HG02884 (cell line): ENCODE data around the gene METTL22.

Experiments used
- ATAC-seq: cut with Tn5 transposase; IDR thresholded peaks from one replicate; pipeline ENCODE4 v1.9.1; 2021; ENCODE audit warnings: mild to moderate bottlenecking, moderate library complexity; ENCODE audit not compliant: unreplicated experiment

METTL22 gene

GRCh38 chr16:8591451-8591850 is 30.0 kb upstream of the METTL22 start:
- ATAC-seq: no peak

- no peak for ATAC-seq
Measured at GRCh38 chr16:8594149-8594666, 27.3 kb upstream of the METTL22 start.

DNA sequence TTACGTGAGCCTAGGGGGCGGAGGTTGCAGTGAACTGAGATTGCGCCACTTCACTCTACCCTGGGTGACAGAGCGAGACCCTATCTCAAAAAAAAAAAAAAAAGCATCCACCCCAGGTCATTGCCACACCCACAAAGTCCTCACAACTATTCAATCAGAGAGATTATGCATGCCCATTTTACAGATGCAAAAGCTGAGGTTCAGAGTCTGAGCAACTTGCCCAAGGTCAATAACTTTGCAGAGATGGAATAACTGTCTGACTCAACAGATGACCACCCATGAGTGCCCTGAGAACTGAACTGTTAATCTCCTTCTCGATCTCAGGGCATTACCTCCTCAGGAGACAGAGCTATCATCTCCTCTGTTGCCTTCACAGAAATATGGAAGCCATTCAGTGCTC is 25.7 kb upstream of the METTL22 start:
- no peak for ATAC-seq

DNA sequence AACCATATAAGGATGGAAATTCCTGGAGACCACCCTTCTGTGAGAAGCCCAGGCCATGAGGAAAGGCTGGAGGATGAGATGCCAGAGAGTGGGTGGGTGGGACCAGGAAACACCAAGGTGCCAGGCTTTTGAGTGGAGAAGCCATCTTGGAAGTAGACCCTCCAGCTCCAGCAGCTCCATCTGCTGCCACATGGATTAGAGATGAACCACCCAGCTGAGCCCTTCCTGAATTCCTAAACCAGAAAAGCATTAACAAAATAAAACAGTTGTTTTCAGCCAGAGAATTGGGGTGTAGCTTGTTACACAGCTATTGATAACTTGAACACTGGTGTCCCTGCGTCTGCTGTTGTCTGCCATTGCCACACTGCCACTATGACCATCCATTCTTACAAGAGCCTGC is 24.9 kb upstream of the METTL22 start:
- no peak for ATAC-seq

- ATAC-seq: no peak
Measured at GRCh38 chr16:8600144-8600775, 21.2 kb upstream of the METTL22 start.

GRCh38 chr16:8605554-8605953 is 15.9 kb upstream of the METTL22 start:
- ATAC-seq: no peak

GRCh38 chr16:8607214-8607613 is 14.3 kb upstream of the METTL22 start:
- no peak for ATAC-seq

DNA sequence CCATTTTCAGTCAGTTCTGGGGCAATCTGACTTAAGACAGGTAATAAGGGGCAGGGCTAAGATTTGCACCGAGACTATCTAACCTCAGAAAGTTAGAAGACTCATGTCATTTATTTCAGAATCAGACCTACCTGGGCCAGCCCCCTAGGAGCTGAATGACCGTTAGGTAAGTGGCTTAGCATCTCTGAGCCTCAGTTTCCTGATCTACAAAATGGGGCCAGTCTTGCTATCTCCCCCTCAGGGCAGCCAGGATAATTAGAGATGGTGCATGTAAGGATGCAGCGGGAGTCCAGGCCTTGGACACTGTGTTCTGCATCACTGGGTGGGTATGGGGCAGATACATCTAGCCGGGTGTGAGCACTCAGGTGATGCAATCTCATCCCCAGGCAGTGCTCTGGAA is 10.4 kb upstream of the METTL22 start:
- no peak for ATAC-seq

DNA sequence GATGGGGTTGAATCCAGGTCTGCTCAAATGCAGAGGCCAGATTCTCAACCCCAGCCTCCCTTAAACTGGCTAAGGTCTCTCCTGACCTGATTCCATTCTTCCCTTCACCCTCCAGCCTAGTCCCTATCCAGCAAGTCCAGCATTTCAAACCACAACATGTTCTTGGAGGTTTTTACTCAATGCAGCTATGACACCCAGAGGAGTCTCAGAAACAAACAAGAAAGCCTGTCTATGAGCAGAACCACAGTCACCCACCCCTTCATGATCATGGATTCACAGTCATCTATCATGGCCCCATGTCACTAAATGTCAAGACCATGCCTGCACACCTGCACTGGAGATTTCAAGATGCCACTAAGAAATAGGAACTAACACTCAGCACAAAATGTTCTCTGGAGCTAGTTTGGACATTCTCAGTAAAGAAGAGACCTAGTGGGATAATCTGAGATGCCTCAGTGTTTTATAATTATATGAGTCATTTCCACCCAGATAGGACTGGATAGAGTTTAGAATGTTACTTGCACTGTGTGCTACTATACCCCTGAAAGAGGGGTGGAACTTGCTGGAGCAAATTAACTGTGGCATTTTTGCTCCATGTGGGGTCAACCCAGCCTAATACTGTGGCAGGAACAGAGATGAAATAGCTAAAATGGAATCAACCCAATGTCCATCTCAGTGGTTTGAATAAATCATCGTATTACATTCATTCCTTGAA is 9.5 kb upstream of the METTL22 start:
- no peak for ATAC-seq

DNA sequence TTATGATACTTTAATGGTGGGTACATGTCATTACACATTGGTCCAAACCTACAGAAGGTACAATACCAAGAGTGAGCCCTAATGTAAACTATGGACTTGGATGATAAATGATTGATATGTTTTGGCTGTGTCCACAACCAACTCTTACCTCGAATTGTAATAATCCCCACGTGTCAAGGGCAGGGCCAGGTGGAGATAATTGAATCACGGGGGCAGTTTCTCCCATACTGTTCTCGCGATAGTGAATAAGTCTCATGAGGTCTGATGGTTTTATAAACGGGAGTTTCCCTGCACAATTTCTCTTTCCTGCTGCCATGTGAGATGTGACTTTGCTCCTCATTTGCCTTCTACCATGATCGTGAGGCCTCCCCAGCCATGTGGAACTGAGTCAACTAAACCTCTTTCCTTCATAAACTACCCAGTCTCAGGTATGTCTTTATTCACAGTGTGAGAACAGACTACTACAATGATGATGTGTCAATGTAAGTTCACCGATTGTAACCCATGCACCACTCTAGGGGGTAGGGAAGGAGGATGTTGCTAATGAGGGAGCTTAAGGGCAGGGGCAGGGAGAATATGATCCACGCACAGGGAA is 7.0 kb upstream of the METTL22 start:
- ATAC-seq: no peak

- no peak for ATAC-seq
Measured at GRCh38 chr16:8619671-8620370, 1.7 kb upstream of the METTL22 start.

- ATAC-seq: no peak
Measured at GRCh38 chr16:8620535-8620934, 963 bp upstream of the METTL22 start.

GRCh38 chr16:8621222-8621571 is 301 bp upstream of the METTL22 start:
- ATAC-seq: no peak

DNA sequence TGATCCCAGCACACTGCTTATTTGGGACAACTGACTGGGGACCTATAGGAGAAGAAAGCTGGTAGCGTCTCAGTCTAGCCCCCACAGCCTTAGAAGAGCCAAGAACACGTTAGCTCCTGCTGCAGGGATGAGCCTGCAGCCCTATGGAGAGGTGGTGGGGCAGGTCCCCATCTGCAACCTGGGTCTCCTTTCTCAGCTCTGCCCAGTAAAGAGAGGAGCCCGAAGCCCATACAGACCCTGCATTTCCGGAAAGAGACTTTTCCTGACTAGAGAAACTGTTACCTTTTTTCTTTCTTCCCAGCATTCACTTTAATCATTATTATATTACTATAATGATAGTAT is 788 bp downstream of the METTL22 start:
- peak; percentile 19 for ATAC-seq

DNA sequence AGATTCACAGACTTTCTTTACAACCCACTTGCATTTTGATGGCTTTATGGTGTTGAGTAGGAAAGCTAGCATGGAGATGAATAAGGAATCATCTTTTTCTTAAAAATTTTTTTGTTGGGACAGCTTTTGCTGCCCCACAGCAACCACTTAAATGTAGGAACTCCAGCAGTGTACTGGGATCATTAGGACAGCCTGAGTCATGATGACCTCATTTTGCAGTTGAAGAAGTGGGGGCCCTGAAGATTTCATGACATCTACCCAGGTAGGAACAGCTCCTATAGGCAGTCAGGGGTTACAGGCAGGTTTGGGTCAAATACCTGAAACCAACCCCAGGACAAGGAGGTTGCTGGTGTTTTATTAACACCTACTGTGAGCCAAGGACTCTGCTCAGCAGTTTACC is 2.1 kb downstream of the METTL22 start:
- no peak for ATAC-seq

DNA sequence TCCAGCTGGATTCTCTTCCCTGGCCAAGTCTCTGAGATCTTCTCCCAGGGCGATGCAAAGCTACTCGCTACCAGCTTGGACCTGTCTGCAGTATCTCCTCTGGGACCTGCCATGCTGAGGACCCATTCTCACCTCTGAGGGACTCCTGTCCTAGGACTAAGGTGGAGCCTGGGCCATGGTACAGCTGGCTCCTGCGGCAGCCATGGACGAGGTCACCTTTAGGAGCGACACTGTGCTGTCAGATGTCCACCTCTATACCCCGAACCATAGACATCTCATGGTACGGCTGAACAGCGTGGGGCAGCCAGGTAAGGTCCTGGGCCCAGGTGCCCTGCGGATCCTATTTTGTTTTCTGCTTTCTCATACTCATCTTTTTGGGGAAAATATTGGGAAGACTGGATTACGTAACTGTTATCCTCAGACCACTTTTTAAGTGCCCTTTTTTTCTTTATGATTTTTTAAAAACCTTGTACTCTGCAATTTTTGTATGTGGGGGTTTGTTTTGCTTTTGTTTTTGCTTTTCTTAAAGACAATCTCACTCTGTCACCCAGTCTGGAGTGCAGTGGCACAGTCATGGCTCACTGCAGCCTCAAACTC is 4.1 kb downstream of the METTL22 start:
- no peak for ATAC-seq

DNA sequence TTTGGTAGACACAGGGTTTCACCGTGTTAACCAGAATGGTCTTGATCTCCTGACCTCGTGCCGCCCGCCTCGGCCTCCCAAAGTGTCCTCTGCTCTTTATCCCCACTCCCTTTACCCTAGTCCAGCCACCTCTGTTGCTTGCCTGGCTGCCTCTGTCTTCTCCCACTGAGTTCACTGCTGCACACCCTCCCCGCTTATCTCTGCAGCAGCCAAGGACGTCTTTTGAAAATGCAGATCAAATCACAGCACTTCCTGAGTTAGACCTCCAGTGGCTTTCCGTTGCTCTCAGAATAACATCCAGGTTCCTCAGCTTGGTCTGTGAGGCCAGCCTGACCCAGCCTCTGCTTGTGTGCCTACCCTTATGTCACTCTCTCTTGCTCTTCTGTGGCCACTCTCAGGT is 5.4 kb downstream of the METTL22 start:
- ATAC-seq: no peak

- no peak for ATAC-seq
Measured at GRCh38 chr16:8627456-8627855, 6.0 kb downstream of the METTL22 start.

DNA sequence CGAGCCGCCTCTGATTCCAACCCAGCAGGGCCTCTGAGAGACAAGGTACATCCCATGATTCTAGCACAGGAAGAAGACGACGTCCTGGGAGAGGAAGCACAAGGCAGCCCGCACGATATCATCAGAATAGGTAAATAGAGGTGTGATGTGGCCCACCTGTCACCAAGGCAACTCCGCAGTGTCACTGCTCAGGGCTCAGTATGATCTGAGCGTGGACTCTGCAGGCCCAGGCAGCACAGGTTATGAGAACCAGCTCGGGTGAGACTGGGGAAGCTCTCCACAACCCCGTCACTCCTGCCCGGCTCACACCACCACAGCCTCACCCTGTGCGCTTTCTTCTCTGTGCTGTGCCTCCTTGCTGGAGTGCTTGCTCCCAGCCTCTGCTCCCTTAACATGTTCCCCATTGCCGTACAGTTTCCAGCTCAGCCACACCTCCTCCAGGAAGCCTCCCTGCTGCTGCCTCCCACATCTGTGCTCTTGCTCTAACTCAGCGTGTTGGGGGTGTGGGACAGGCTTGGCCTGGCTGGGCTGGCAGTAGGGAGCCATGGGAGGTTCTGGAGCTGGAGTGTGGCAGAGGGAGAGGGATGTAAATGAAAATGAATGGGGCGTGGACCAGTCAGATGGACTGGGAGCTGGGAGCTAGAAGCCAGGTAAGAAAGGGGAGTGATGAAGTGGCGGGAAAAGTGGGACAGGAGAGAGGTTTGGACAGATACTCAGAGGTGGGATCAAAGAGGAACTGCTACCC is 7.7 kb downstream of the METTL22 start:
- ATAC-seq: no peak

DNA sequence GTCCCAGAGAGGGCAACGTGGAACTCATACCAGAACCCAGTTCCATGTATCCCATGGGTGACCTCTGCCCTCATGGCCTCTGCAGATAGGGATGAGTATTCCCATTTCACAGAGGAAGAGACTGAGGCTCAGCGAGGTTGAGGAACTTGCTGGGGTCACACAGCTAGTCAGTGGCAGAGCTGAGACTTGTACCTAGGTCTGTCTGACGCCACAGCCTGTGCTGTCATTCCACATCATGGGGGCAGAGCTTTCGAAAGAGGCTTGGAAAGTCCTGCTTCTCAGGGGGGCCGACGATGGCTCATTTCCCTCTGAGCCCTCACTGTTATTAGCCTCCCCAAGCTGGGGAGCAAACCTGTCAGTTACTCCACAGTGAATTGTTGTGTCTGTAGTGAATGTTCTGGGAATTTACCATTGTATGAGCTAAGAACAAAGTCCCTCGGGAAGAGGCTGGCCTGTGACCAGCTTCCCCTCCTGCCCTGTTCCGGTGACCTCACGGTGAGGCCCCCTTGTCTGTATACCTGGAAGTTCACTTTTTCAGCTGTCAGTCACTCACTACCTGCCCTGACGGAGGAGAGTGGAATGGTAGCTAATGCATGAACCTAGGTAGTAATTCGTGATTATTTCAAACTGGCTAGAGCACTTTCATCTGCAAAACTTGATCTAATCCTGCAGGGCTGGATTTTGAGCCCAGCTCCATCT is 8.9 kb downstream of the METTL22 start:
- ATAC-seq: no peak
